Skeletal muscle cell (primary cell): ENCODE data around the gene THBS4.

Experiments used
- DNase-seq: peaks from one replicate; pipeline ENCODE4 v3.0.0-alpha.2; 2010; ENCODE audit warnings: low read depth
- H3K4me3 ChIP-seq: 2 replicates; pipeline ENCODE4 v1.5.1; 2011; ENCODE audit warnings: low read depth, mild to moderate bottlenecking, control low read depth, low read length, moderate library complexity

THBS4 gene

DNA sequence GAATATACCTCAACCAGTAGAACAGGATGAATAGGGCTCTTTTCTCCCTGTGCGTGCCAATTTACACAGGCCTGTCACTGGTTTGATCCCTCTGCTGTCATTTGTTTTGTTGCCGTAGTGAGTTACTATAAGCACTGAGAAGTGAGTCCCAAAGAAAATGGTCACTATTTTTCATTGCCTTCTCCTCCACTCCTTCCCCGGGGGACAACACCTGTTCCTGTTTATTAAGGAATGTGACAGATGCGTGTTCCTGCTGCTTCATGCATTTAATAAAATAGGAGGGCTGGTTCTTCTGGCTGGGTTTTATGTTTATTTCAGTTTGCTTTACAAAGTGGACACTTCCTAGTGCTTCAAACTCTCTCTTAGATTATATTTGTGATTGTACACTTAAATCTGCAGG is 6.4 kb downstream of the THBS4 start:
- no peak overlapping the region for H3K4me3 ChIP-seq
- DNase-seq, result no peak

DNA sequence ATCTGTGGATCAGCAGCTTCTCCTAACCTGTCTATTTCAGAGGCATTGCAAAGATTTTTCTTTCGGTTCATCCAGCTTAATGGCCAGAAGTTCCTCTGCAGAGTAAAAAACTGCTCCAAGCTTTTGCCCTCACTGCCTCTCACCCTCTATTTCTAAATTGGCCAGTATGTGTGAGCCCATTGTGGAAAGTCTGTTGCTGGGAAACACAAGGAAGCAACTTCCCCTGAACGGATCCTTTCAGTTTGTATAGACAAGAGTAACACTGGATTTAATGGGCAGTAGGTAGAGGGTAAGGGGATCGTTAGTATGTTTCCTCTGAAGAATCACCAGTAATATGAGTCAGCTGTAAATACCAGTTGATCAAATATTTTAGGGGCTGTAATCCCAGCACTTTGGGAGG is 7.2 kb downstream of the THBS4 start:
- no peak for DNase-seq
- no peak overlapping the region for H3K4me3 ChIP-seq

DNA sequence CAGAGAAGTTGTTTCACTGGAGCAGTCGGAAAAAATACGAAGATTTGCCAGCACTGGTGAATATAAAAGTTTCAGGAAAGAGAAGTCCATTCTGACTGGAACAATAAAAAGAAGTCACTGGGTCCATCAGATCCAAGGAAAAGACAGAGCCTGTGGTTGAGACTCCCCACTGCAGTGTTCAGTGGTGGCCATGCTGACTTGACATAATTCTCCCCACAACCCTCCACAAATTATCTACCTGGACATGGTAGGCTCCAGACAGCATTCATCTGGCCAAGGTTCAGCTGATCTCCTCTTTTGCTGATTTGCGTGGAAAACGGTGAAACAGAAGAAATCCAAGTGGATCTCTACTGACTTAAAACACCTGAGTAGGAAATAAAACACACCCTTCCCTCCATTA is 8.0 kb downstream of the THBS4 start:
- DNase-seq, result no peak
- H3K4me3 ChIP-seq, result no peak overlapping the region

DNA sequence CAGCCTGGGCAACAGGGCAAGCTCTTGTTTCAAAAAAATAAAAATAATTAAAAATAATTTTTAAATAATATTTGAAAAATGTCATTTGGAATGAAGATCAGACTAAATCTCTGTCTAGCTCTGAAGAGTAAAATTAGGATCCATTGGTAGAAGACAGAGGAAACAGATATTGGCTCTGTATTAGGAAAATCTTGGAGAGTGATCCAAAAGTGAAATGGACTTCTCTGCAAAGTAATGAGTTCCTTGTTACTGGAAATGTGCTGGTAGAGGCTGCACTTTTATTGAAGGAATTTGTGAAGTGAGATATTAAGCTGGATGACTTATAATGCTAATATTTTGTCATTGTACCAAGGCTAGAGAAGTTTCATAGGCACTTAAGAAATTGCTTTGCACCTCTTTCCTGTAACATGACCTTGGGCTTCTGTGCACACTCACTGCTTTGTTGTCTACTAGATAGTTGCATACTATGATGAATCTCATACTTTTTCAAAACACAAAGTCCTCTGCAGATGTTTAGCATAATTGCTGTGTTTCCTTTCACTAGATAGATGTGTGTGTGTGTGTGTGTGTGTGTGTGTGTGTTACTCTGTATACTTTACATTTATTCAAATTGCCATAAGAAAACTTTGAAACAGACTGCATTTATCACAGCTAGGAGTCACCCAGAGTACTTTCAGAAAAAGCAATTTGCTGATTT is 13.1 kb downstream of the THBS4 start:
- H3K4me3 ChIP-seq, result no peak overlapping the region
- no peak for DNase-seq

DNA sequence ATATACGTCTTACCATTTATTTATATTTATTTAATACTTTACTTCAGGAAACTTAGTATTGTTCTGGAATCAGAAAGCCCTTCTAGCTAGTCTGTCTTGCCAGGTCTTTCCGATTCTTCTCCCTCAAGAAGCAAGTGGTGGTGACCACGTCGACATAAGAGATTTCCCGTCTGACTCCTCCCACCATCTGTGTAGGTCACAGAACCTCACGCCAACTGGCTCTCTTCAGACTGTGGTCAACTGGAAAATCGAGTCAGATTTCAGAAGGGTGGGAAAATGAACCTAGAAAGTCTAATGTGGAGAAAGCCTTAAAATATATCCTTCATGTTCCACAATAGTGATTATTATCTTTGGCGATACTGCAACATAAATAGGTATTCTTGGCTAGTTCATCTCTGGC is 17.3 kb downstream of the THBS4 start:
- DNase-seq, result no peak
- H3K4me3 ChIP-seq, result no peak overlapping the region

DNA sequence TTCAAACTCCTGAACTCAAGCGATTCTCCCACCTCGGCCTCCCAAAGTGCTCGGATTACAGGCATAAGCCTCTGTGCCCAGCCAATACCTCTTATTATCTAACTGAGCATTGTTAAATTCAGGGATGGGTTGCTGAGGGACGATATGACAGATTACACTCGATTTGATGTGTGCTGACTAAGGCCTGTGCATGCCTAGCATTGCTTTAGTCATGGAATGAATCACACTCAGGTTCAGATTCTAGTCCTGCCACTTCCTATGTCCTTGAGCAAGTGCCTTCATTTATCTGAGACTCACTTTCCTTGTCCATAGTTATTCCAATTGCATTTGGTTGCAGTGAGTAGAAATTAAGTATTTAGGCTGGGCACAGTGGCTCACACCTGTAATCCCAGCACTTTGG is 19.5 kb downstream of the THBS4 start:
- no peak overlapping the region for H3K4me3 ChIP-seq
- no peak for DNase-seq

DNA sequence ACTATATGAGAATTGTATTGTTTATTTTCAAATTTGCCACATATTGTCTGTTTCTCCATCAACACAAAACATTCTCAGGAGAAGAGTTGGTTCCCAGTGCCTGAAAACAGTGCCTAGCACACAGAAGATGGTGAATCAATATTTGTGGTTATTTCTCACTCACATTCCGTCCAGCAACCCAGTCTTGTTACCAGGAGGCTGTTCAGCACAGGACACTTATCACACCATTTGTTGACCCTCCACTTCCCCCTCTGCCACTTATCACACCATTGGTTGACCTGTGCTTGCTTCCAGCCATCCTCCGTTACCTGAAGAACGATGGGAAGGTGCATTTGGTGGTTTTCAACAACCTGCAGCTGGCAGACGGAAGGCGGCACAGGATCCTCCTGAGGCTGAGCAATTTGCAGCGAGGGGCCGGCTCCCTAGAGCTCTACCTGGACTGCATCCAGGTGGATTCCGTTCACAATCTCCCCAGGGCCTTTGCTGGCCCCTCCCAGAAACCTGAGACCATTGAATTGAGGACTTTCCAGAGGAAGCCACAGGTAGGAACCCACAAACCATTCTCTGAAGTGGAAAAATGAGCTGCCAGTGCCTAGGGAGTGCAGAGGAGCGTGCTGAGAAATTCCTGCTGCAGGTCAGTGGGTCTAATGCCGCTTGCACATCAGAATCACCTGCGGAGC is 20.5 kb downstream of the THBS4 start:
- H3K4me3 ChIP-seq, result no peak overlapping the region

DNA sequence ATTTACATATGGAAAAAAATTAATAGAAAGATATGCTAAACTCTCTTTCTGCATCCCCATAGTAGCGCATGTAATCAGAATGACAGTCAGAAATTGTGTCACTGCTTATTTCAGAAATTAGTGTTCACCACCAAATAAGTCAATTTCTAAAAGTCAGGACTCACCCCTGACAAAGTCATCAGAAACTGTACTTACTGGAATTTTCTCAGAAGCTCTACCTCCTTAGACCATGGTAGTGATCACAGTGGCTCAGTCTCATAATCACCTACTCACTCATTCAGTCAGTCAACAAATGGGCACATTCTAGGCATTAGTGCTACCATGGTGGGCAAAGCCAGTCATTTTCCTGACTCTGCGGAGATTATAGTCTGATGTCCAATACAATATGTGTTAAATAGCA is 22.0 kb downstream of the THBS4 start:
- no peak for DNase-seq
- H3K4me3 ChIP-seq, result no peak overlapping the region

More for the DNA sequence above, 20.5 kb downstream of the THBS4 start:
- DNase-seq, result no peak

DNA sequence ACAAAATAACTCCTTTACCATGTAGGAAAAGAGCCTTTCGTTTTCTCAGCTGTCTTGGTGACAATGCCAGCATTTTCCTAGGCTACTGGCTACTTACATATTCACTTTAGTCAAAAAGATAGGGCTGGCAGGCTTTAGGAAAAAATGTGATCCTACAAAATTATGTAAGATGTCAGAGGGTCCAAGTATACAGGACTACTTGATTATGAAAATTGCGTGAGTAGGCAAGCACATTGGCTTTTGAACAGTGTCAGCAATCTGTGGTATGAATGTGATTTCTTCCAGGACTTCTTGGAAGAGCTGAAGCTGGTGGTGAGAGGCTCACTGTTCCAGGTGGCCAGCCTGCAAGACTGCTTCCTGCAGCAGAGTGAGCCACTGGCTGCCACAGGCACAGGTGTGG is 22.8 kb downstream of the THBS4 start:
- DNase-seq, result no peak
- H3K4me3 ChIP-seq, result no peak overlapping the region

DNA sequence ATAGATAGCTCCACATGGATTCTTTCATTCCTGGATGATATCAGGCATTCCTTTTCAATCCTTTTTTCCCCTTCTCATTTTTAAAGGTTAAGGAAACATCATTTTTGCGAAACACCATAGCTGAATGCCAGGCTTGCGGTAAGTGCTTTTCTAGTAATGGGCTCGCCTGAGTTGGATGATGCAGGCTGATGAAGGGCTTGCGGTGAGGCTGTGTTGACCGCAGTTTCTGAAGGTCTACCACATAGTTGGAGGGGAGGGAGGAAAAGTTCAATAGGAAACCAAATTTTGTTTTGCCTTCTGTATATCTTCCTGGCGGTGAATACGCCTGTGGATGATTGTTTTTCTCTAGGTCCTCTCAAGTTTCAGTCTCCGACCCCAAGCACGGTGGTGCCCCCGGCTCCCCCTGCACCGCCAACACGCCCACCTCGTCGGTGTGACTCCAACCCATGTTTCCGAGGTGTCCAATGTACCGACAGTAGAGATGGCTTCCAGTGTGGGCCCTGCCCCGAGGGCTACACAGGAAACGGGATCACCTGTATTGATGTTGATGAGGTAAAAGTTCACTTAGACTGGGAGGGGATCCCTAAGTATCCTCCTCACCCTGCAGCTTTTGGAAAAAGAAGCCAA is 24.3 kb downstream of the THBS4 start:
- DNase-seq, result no peak
- H3K4me3 ChIP-seq, result no peak overlapping the region

DNA sequence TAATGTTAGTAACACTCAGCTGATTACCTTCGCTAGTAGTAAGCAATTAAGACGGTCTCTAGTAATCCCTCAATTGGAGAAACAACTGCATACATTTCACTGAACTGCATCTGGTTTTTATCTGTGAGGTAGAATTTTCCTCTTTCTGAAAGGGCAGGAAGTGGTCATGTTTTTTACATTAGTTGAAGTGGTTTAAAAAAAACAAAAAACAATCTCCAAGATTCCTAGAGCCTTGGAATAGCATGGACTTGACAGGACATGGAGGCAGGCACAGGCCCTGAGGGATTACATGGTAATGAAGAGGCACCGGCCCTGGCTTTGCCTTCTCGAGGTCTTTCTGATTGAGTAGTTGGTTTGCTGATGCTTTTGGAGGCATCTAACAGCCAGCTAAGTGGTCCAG is 25.8 kb downstream of the THBS4 start:
- no peak for DNase-seq
- H3K4me3 ChIP-seq, result no peak overlapping the region

DNA sequence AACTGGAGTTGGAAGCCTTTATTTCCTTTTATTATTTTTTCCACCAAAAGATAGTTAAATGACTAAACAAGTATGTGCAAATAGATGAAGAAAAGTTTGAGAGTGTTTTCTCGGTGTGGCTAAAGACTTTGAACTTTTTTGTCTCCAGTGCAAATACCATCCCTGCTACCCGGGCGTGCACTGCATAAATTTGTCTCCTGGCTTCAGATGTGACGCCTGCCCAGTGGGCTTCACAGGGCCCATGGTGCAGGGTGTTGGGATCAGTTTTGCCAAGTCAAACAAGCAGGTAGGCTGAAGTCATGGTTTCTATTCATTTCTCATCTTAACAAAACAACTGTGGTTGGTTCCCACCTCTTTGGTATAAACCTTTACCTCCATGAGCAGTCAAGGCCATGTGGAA is 26.4 kb downstream of the THBS4 start:
- H3K4me3 ChIP-seq, result no peak overlapping the region
- DNase-seq, result no peak

DNA sequence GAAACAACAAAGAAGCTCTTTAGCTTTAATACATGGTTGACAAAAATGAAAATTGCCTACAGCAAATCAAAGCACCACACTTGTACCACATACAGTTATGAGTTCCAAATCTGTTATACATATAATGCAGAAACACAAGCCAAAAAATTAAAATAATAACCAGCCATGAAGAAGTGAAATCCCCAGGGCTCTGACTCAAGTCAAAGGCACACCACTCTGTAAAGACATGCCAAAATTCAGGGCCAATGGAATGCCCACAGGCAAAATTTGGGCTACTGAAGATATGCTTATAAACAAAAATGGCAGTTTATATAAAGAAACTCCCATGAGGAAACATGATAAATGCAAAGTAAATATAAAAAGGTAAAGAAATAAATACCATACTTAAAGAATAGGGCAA is 29.0 kb downstream of the THBS4 start:
- no peak overlapping the region for H3K4me3 ChIP-seq
- DNase-seq, result no peak

DNA sequence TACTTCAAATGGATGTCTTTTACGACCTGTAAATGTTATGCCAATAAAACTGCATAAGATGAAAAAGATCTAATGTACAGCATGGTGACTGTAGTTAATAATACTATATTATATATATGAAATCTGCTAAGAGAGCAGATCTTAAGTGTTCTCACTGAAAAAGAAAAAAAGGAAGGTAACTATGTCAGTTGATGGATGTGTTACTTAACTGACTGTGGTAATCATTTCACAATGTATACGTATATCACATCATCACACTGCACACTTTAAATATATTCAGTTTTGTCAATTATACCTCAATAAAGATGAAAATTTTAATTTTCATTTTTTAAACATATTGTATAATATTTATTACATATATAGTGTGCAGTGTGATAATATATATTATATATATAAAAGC is 31.9 kb downstream of the THBS4 start:
- H3K4me3 ChIP-seq, result no peak overlapping the region
- DNase-seq, result no peak

DNA sequence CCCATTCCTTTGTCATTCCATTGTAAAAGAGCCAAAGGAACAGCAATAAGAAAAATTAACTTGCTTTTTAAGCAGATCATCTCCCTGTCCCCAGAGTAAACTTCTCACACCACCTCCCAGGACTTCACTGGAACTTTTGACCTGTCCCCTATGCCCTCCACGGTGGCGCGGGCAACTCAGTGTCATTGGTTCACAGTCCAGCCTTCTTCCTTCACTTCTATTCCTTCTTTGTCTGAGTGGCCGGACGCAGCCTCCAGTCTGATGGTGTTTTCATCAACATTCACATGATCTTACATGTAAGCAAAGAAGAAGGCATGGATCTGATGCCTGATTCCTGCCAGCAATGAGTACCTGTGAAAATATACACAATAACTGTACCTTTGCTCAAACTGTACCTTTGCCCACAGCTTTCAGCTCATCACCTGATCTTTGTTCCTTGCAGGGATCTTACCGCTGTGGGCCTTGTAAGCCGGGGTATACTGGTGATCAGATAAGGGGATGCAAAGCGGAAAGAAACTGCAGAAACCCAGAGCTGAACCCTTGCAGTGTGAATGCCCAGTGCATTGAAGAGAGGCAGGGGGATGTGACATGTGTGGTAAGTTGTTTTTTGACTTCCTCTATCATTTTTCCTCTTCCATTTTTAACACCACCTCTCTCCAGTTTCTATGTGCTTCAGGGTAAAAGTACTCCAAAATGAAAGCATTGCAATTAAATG is 32.5 kb downstream of the THBS4 start:
- H3K4me3 ChIP-seq, result no peak overlapping the region
- DNase-seq, result no peak

DNA sequence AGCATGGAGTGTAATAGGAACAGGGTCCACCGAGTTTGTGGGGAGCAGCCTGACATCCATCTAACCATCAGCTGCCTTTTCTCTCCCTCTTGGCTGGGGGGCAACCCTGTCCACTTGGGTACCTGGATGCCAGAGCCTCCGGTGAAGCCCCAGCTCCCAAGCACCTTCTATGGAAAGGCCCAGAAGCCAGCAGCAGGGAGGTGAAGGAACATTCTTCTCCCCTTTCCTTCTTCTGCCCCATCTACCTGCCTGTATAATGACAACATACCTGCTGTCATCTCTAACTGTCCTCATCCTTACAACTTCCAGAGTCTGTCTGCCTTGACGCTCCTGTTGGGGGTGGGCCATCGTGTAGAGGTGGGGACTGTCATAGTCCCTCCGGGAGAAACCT is 33.1 kb downstream of the THBS4 start:
- no peak overlapping the region for H3K4me3 ChIP-seq
- no peak for DNase-seq

DNA sequence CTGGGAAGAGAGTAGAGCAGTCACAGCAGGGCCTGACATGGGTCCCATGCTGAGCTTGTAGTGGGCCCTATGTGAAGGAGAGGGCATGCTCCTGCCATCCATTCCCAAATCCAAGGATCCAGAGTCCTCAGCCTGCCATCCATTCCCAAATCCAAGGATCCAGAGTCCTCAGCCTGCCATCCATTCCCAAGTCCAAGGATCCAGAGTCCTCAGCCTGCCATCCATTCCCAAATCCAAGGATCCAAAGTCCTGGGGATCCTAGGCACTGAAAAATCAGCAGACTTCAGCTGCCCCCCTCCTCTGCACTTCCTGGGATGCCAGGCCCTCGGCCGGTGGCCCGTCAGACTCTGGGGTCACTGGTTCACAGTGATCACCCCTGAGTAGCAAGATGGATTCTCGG is 33.6 kb downstream of the THBS4 start:
- DNase-seq, result no peak
- no peak overlapping the region for H3K4me3 ChIP-seq

DNA sequence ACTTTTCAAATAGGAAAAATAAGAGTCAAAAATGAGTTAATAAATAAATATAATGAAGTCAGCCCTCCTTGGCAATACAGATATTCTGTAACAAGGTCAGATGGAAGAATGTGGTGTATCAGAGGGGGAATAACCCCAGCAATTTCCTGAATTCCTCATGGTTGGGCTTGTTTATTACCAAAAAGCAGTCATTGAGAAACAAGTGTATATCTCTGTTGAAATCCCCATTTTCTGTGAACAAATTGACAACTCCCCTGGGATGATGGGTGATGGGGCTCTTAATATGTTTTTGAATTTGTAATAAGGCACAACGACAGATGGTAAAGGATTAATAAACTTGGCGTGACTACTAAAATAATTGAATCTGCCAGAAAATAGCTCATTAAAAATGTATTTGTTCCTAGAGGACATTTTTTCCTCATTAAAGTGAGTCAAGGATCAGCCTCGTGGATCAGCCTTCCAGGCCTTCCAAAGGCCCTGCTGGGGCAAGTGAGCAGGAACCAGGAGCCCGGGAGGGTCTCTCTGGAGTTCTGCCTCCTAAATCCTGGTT is 34.2 kb downstream of the THBS4 start:
- H3K4me3 ChIP-seq, result no peak overlapping the region
- DNase-seq, result no peak

DNA sequence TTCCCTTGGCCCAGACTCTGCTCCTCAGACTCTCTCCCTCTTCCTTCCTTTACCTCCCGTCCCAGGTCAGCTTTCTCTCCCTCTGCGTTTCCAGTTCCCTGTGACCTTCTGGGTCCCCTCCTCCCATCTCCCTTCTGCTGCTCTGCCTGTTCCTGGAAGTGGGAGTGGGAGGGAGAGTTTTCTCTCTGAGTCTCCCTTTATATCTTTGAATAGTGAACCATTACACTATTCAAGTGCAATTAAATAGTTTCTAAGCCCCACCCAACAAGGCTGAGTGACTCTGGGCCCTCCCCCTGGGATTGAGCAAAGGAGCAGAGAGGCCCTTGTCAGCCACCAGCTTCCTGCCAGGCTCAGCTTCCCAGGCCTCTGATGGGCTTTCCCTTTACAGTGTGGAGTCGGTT is 34.8 kb downstream of the THBS4 start:
- no peak for DNase-seq
- no peak overlapping the region for H3K4me3 ChIP-seq

DNA sequence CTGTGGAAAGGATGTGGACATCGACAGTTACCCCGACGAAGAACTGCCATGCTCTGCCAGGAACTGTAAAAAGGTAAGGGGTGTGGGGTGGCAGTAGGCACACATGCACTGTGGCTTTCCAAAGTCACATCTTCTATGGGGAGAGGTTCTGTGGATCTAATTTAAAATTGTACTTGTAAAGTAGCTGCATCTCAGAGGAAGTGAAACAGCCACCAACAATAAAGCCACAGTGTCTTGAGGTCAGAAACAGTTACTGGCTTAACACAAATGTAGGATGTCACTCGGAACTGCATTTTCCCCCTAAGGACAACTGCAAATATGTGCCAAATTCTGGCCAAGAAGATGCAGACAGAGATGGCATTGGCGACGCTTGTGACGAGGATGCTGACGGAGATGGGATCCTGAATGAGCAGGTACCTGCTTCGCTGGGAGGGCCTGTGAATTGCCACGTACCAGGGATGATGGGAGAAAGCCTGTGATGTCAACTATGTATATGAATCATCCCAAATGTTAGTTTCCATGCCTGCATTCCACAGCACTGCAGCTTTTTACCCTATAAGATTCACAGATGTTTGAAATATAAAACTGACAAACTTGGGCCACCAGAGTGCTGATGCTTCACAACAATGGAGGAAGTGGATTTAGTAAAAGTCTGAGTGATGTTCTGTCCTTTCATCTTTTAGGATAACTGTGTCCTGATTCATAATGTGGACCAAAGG is 35.3 kb downstream of the THBS4 start:
- no peak for DNase-seq
- H3K4me3 ChIP-seq, result no peak overlapping the region
